Prostate gland (tissue), 2 donors: ENCODE measurements around the gene OR5K2.

Experiments
- CTCF ChIP-seq, 4 experiments: fragments of 200-600 bp in 2 of 4; fragments of 450-650 bp in 2 of 4; sonication (generic) in 2 of 4; IDR thresholded peaks; 1 replicate in 3 of 4; 2 replicates in 1 of 4; pipeline ENCODE4 v1.5.1; 2016 to 2019; ENCODE audit warnings: antibody characterized with exemption in 4 of 4, mild to moderate bottlenecking in 2 of 4, moderate library complexity in 2 of 4
- POLR2A ChIP-seq: fragments of 450-650 bp; IDR thresholded peaks from one replicate; pipeline ENCODE4 v1.6.1; 2016; ENCODE audit warnings: antibody characterized with exemption, mild to moderate bottlenecking
- POLR2AphosphoS5 ChIP-seq: sonication (generic); formaldehyde crosslinking; IDR thresholded peaks from one replicate; pipeline ENCODE4 v1.6.1; 2017; ENCODE audit warnings: antibody characterized with exemption

GRCh38 chr3:98483626-98484025 is 13.9 kb upstream of the OR5K2 start:
- TF ChIP-seq POLR2A (no peak), CTCF (IDR thresholded peaks at IDR 0.05) (no peak), POLR2AphosphoS5 (no peak)
